ENCODE results near the gene GPR107.

GPR107 gene

GRCh38 chr9:130167927-130168326, 114.2 kb downstream of the GPR107 start:
- DNase-seq = no peak

DNA sequence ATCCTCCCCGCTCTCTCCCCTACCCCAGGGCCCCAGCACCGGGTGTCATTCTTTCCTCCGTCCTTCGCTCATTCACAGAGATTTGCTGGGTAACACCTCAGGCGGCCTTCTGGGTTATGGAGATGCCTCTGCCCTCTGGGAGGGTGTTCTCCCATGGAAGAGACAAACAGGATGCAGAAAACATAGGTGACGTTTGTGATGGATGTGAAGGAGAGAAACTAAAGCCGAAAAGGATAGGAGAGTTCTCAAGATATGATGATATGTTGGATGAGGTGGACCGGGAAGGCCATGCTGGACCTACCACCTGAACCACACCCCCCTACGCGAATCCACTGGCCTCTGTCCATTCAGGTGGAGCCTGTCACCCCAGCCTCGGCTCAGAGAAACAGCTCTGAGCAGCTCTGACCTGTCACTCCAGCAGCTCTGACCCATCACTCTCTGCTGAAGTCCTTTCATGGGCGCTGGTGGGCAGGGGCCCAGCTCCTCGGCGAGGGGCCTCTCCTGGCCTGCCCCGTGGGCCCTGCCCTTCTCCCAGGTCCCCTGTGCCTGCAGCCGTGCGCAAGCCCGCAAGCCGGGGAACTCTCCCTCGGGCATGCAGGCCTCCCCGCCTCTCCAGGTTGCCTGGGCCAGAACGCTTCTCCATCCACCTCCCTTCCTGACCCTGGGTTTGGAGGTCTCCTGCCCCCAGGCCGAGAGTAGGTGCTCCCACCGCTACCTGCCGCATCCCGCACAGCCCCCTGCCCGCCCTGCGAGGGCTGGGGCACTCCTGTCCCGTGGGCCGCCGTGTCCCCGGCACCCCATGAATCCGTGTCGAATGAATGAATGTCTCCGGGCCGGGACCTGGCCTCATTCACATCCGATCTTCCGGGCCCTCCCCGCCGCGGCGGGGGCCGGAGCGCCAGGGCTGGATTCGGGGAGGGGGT, 117.8 kb downstream of the GPR107 start:
- DNase-seq = no peak

DNA sequence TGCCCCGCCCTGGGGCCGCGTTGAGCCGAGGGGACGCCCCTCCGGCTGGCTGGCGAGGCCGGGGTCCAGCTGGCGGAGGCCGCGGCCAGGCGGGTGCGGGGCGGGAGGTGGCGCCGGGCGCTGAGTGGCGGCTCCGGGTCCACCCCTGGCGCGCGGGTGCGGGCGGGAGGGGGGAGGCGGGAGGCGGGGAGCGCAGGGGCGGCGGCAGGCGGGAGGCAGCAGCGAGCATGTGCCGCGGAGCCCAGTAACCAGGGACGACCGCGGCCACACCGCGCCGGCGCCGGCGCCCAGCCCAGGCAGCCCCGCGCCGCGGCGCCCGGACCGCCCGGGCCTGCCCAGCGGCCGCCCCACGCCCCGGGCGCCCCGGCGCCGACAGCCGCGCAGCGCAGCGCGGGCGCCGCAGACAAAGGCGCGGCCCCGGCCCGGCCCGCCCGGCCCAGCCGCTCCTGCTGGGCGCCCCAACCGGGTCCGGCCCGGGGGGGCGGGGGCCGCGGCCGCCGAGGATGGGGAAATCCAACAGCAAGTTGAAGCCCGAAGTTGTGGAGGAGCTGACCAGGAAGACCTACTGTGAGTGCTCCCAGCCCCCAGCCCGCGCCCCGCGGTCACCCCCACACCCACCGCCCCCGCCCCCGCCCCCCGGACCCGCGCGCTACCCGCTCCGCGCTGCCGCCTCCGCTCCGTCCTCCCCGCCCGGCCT, 118.6 kb downstream of the GPR107 start, which contains the start of gene NCS1:
TSS of gene NCS1 (plus strand) at position 244 of the 697 bp plus-strand sequence. CDS start at position 504, 260 bp downstream.
- DNase-seq = peak; percentile 52

DNA sequence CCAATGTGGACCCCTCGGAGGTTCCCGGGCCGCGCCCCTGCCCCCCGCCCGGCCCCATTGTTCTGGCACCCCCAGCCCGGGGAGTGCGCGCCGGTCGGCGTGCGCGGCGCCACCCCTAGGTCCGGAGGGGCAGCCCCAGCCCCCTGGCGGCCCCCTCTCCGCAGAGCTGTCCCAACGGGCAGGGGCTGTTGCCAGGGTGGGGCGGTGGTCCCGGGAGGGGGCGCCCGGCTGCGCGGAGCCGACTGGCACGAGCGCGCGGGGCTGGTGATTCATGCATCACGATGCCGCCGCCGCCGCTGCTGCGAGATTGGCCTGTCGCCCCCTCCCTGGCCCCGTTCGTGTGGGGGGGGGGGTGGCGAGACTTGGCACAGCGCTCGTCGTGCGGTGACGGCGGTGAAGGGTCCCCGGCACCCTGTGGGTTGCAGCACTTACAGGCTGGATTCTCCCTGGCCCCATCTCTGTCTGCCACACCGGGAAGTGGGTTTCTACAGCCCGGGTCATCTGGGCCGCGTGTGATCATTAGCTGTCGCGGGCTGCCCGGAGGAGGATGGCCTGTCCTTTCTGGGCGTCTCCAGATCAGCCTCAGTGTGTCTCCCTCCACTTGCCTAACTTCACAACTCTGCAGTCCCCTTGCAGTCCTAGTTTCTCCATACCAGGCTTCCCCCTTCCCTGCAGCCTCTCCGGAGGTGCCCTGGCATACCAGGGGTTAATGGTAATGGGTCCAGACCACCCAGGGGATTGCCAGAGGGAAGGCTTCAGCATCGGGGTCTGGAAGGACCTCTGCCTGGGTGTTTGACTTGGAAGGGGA, 119.4 kb downstream of the GPR107 start:
- DNase-seq = peak; percentile 53

DNA sequence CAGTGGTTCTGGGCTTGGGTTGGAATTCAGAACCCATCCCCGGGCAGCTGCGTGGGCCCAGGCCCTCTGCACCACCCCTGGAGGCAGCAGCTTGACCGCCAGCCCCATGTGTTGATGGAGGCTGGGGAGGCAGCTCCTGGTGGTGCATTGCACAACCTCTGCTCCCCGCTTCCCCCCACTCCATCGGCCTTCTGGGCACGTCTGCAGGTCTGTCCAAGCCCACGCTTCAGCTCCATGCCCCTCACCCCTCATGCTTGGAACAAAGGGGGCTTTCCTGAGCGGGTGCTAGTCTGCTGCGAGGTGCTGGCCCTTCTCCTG, 119.9 kb downstream of the GPR107 start:
- DNase-seq = no peak

DNA sequence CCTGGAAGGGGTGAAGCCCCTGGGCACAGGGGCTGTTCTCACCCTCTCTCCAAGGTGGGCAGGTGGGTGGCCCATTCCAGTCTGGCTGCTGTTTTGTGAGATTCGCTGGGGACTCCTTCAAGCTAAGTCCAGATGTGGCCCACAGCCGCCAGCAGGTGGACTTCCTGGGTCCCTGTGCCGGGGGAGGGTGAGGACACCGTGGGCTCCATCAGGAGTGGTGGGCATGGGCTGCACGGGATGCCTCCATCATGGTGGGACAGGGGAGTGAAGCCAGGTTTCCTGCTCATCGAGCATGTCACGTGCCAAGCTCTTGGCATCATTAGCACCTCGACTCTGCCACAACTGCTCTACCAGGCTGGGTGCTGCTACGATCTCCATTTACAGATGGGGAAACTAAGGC, 120.3 kb downstream of the GPR107 start:
- DNase-seq = no peak

DNA sequence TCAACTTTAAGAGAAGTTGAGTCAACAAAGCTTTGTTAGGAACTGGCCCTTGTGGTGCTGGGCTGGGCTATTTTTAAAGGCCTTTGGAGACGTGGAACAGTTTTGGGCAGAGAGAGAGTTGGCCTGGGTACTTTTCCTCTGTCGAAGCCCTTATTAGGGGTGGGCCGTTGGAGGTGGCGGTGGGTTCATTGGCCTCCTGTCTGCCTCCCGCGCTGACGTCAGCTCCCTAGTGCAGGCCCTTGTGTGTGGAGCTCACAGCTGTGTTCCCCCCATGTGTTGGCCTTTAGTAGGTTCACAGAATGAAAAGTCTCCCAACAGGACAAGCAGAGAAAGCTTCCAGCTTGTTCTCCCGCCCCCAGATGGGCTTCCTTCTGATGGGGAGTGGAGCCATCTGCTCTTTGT, 121.2 kb downstream of the GPR107 start:
- DNase-seq = no peak

- DNase-seq = no peak
Measured at GRCh38 chr9:130175355-130175754, 121.6 kb downstream of the GPR107 start.

DNA sequence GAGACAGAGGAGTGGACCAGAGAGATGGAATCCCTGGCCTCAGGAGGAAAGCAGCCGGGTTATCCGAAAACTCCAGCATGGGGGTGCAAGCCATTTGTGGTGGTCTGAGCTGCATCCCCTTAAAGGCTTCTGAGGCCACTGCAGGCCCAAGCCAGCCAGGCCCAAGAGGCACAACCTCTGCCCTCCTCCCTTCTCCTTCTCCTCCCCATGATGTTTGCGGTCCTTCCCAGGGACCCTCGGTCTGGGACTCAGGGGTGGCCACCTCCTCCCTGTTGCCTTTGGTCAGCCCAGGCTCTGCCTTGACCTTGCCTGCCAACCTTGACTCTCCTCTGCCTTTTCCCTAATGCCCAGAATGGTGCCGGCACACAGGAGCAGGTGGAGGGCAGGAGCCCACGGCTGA, 123.1 kb downstream of the GPR107 start:
- no peak for DNase-seq

DNA sequence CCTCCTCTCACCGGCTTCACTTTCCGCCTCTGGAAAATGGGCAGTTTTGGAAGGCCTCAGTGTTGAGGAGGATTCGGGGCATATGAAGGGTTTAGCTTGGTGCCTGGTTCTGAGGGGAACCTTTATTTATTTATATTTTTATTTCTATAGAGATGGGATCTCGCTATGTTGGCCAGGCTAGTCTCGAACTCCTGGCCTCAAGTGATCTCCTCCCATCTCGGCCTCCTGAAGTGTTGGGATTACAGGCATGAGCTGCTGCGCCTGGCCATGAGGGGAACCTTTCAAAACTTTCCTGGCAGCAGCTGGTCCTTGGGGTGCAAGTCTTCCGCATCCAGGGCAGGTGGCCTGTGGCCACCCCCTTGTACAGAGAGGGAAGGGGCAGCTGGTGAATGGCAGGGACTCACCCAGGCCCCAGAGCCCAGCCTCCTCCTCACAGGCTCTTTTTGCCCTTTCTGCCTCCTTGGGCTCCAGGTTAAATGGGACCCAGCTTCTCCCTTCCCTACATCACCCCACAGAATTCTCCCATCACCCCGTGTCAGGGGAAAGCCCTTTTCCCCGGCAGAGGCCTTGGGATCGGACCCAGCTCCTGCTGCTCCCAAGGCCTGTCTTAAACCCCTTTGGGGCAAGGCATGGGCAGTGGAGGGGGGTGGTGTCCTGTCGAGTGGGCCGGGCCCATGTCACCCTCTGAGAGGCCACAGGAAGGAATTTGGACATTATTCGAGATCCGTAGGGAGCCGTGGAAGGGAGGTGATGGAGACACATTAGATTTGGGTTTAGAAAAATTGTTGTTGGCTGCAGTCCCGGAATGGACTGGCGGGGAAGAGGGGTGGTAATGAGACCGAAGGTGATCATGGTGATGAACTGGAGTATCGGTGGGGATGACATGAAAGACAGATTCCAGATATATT, 124.4 kb downstream of the GPR107 start:
- DNase-seq = no peak

DNA sequence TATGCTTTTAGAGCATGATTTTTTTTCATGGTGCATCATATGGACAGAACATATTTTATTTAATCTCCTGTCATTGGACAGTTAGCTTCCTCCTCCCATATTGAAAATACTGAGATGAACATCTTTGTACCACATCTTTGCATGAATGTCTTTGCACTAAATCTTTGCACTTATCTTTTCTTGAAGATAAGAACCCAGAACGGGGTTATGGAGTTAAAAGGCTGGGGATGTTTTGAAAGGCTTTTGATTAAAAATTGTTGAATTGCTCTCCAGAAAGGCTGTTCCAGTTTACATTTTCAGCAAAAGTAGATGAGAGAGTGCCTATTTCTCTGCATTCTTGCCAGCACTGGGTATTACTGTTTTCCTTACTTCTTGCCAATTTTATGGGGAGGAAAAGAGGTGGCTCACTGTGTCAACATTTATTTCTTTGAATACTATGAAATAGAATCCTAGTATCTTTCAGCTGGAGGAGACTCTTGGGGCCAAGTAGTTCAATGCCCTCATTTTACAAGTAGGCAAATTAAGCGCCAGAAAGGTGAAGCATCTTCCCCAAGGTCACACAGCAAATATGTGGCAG, 125.7 kb downstream of the GPR107 start:
- no peak for DNase-seq

DNA sequence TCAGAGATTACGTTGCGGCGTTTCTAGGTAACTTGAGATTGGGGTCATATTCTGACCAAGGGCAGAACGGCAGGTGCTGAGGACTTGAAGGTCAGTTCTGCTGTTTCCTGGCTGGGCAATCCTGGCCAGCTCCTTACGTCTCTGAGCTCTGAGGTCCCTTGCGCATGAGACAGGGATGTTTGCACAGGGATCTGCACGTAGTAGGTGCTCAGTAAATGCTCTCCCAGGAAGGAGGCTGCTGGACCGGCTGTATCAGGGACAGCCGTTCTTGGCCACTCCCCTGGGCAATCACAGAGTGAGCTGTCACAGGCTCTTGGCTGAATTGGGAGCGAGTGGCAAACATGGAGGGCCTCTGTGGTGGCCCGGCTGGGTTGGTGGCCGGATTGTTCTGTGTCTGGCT, 126.8 kb downstream of the GPR107 start:
- no peak for DNase-seq

- DNase-seq = no peak
Measured at GRCh38 chr9:130181678-130182380, 128.1 kb downstream of the GPR107 start.

DNA sequence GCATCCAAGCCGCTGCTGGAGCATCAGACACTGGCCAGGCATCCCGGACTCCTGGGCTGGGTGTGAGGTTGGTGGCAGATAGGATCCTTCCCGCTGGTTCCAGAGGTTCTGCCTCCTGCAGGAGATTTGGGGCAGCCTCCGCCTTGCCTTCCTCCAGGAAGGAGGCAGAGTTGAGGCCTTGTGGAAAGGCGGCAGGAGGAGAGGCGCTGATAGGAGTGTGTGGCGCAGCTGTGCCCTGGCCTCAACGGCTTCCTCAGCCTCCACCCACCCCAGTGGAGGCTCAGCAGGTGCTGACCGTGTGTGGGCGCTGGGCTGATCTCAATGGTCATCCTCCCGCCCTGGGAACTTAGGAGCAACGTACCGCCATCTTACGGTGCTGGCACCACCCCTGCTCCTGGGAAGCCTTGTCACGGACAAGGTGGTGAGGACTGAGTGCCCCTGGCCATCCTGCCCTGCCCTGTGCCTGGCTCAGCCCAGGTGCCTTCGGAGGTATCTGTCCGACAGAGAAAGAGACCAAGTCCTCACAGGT, 128.7 kb downstream of the GPR107 start:
- DNase-seq = no peak

DNA sequence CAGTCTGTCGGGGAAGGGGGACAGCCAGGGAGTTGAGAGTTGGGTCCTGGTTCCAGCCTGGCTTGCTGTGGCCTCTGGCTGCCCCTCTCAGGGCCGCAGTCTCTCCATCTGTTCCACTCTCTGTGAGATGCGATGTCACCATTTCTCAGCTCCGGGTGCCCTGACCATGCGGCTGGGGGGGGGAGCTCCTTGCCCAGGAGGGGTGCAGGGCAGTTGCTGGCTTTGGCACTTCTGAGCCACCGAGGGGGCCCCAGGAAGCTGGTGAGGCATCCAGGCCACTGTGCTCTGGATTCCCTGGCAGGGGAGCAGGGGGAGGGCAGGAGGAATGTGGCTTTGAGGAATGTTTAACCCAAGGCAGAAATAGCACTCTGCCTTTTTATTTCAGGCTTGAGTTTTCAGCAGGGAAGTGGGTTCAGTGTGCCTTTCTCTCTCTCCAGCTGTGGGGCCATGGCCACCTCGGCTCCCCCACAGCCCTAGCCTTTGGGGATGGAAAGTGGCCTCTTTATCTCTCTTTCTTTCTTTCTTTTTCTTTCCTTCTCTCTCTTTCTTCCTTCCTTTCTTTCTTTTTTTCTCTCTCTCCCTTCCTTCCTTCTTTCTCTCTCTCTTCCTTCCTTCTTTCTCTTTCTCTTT, 129.5 kb downstream of the GPR107 start:
- DNase-seq = no peak

GRCh38 chr9:130185017-130185416, 131.3 kb downstream of the GPR107 start:
- no peak for DNase-seq

DNA sequence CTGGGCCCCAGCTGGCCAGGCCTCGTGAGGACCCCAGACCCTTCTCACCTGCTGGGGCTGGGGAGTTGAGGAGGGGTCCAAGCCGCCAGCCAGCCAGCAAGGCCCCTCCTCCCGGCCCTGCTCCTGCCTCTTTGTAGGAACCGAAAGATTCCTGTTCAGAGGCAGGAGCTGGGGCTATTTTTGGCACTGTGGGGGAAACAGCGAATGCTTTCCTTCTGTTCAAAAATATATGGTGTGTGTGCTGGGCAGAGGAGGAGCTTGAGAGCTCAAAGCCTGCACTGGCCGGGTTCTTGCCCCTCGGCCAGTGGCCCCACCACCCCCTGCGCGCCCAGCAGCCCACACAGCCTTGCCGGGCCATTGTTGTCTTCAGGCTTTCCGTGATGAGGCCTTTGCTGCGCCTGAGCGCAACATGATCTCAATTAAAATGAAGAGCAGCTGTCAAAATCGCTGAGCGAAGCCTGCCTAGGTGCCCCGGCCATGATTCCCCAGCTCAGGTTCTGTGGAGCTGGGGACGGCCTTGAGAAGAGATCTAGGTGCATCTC, 131.9 kb downstream of the GPR107 start:
- no peak for DNase-seq

DNA sequence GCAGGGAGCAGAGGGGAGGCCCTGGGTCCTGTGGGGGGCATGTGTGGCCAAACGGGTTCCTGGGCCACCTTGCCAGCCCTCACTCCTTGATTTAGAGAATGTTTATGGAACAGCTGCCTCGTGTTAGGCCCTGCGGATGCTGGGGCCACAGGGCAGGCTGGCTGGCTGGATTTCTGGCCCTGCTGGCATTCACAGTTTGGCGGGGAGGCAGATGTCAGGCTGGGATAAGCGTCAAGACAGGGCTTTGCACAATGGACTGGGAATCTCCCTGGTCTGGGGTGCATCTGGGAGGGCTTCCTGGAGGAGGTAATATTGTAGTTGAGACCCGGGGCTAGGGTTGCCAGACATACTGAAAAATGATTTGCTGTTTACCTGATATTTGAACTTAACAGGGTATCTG, 132.3 kb downstream of the GPR107 start:
- no peak for DNase-seq

- DNase-seq = peak; percentile 6
Measured at GRCh38 chr9:130186839-130187522, 133.3 kb downstream of the GPR107 start.

GRCh38 chr9:130187523-130187846, 133.8 kb downstream of the GPR107 start:
- no peak for DNase-seq
